Activated CD8-positive, alpha-beta memory T cell treated with anti-CD3 and anti-CD28 coated beads for 4 hours (primary cell): ENCODE data around the gene SLC35A5.

Source experiments
- DNase-seq, 2 donors: peaks; one replicate each; pipeline ENCODE4 v3.0.0-alpha.2; 2020; ENCODE audit warnings: low read depth in 2 of 2

The SLC35A5 gene

DNA sequence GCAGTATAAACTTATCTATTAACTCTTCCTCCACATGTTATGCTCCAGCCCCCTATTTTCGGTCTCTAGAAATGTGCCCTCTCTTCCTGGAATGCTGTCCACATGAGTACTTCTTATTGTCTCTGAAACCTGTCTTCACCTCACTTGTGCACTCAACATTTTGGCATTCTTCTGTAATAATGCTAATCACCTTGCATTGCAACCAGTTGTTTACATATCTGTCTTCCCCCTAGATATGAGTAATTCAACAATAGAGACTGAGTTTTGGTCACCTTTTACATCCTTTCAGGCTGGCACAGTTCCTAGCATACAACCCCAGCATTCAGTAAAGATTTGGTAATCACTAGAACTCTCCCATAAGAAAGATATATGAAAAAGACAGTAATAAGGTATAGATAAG, 61.9 kb downstream of the SLC35A5 start:
- no peak for DNase-seq

DNA sequence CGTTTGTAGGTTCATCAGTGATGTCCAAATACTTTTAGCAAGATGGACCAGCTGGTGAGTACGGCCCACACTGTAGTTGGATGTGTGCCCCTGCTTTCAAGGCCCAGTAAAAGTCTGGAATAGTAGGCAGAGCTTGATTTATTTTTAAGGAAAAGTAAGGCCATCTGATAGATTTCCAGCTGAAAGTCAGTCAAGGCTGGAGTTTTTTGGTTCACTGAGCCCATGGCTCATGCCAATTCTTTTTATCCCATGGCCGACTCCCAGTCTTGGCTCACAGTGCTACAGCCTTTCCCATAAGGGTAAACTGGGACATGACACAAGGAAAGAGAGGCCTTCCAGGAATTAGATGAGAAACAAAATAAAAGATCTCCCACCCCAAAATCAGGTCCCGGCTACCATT, 65.6 kb downstream of the SLC35A5 start:
- no peak for DNase-seq

DNA sequence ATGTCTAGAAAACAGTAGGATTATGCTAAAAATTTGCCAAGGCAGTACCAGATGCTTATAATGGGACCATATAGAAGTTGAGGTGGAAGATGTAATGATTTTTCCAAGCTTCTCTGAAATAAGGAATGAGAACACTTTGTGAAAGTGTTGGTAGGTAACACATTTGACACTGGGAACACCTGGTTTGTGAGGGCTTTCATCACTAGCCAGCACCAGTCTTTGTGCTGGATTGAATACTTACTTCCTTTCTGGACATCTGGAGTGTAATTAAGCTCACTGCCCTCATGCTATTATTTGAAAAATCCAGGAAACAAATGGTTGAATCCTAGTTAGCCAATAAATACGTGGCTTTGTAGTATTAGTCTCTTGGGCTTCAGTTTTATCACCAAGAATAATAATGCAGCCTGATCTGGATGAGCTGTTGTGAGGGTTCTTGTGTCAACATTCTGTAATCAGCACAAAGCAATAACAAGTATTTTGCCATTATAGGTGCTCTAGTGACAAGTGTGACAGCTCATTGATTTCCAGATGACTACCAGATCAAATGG, 66.1 kb downstream of the SLC35A5 start:
- DNase-seq, result no peak

DNA sequence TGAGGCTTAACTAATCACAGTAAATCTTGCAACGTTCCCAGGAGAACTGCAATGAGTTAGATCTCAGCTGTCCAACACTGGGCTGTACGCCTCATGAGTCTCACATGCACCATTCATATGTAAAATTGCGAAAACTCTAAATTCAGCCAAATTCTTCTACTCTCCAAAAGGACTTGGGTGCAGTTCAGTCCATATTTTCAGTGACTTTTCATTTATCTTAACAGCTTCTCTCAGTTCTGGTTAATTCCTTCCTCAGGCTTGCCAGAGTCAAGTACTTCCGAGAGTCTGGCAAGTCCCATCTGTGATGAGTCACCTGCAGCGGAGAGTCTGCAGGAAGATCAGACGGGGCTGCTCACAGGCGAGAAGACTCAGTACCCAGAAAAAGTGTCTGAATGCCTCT, 67.6 kb downstream of the SLC35A5 start:
- DNase-seq, result no peak

DNA sequence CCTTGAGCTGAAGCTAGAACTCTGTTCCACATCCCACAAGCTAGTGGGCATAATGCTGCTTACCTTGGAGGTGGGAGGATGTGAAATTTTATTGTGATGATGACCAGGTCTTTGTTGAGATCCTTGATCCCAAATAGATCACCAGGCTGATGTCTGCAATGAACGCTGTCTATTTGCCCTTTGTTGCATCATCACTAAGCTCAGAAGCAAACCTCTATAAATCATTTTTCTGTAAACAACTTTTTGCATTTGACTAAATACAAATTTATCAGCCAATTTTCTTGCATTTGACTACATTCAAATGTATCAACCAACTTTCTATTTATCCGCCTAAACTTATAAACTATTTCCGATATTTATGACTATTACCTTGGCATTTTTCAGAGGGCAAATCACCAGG, 69.4 kb downstream of the SLC35A5 start:
- no peak for DNase-seq

GRCh38 chr3:112632596-112632995, 70.8 kb downstream of the SLC35A5 start:
- no peak for DNase-seq

GRCh38 chr3:112633191-112633590, 71.3 kb downstream of the SLC35A5 start:
- no peak for DNase-seq

- no peak for DNase-seq
Observed at GRCh38 chr3:112633757-112634156, 71.9 kb downstream of the SLC35A5 start.

DNA sequence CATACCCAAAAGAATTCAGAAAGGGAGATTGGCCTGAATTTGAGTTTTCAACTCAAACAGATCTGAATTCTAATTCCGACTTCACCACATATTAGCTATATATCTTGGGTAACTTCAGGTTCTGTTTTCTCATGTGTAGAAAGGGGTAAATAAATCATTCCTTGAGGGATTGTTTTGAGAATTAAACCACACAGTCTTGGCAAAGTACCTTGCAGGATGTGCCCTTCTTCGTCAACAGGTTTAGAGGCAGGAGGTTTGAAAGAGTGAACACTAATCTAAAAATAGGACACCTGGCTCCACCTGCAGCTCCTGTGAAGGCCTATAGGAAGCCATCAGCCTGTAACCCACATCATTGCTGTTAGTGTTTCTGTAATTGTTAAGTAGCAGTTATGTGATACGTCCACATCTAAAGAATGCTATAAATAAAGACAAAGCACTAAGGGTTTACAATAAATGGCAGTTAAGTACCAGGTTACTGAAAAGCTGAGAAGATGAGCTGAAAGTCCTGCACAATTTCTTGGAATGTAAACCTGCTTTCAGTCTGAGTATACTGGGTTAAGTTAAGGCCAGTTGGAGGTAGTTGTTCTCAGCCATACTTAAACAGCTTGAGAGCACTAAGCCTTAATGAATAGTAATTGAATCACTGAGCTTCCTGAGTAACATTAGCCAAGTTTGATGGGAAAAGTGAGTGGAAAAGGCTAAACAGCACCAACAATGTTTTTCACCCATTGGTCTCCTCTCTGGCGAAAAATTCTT, 73.1 kb downstream of the SLC35A5 start:
- DNase-seq, result no peak
